SK-N-SH treated with all-trans-retinoic acid at 6 μM for 48 hours (cell line): ENCODE measurements around the gene MMP19.

ENCODE experiments used
- ATAC-seq: fragments of 200-7000 bp; cut with Tn5 transposase; 3 replicates; pipeline ENCODE4 v1.9.1; 2020; ENCODE audit warnings: mild to moderate bottlenecking, moderate library complexity
- BACH2 ChIP-seq: fragments of 250-450 bp; sonication (Bioruptor Pico); IDR thresholded peaks from 2 replicates; pipeline ENCODE4 v1.9.0; 2021; ENCODE audit warnings: mild to moderate bottlenecking, borderline replicate concordance
- CREB5 ChIP-seq: fragments of 250-450 bp; sonication (Bioruptor Pico); IDR thresholded peaks from 2 replicates; pipeline ENCODE4 v1.5.1; 2020; ENCODE audit warnings: low read depth, mild to moderate bottlenecking, moderate library complexity
- CSRNP3 ChIP-seq: fragments of 250-450 bp; sonication (Bioruptor Pico); IDR thresholded peaks from 2 replicates; pipeline ENCODE4 v1.5.1; 2021; ENCODE audit warnings: mild to moderate bottlenecking, moderate library complexity
- ESRRG ChIP-seq: fragments of 250-450 bp; sonication (Bioruptor Pico); IDR thresholded peaks from 2 replicates; pipeline ENCODE4 v1.6.1; 2021; ENCODE audit warnings: mild to moderate bottlenecking
- GLIS3 ChIP-seq: fragments of 250-450 bp; sonication (Bioruptor Pico); IDR thresholded peaks from 2 replicates; pipeline ENCODE4 v1.5.0; 2020; ENCODE audit warnings: mild to moderate bottlenecking, moderate library complexity
- ISL1 ChIP-seq: fragments of 250-450 bp; sonication (Bioruptor Pico); IDR thresholded peaks from 2 replicates; pipeline ENCODE4 v2.1.2; 2022; ENCODE audit warnings: mild to moderate bottlenecking, moderate library complexity
- OSR1 ChIP-seq: fragments of 250-450 bp; sonication (Bioruptor Pico); IDR thresholded peaks from 2 replicates; pipeline ENCODE4 v1.8.0; 2022; ENCODE audit warnings: moderate library complexity, mild to moderate bottlenecking, inconsistent platforms
- PATZ1 ChIP-seq: fragments of 250-450 bp; sonication (Bioruptor Pico); IDR thresholded peaks from 2 replicates; pipeline ENCODE4 v1.8.0; 2020; ENCODE audit warnings: mild to moderate bottlenecking, moderate library complexity, borderline replicate concordance
- POU6F1 ChIP-seq: fragments of 250-450 bp; sonication (Bioruptor Pico); IDR thresholded peaks from 2 replicates; pipeline ENCODE4 v1.8.0; 2021; ENCODE audit warnings: low read depth, mild to moderate bottlenecking, moderate library complexity, borderline replicate concordance
- PPARA ChIP-seq: fragments of 250-450 bp; sonication (Bioruptor Pico); IDR thresholded peaks from 2 replicates; pipeline ENCODE4 v1.5.0; 2020; ENCODE audit warnings: mild to moderate bottlenecking, borderline replicate concordance
- RARB ChIP-seq: fragments of 250-450 bp; sonication (Bioruptor Pico); IDR thresholded peaks from 2 replicates; pipeline ENCODE4 v1.8.0; 2021; ENCODE audit warnings: mild to moderate bottlenecking, moderate library complexity
- SNAI2 ChIP-seq: fragments of 250-450 bp; sonication (Bioruptor Pico); IDR thresholded peaks from 2 replicates; pipeline ENCODE4 v1.5.0; 2020; ENCODE audit warnings: mild to moderate bottlenecking, moderate library complexity
- TOX ChIP-seq: fragments of 250-450 bp; sonication (Bioruptor Pico); IDR thresholded peaks from 2 replicates; pipeline ENCODE4 v1.8.0; 2021; ENCODE audit warnings: mild to moderate bottlenecking, moderate library complexity, borderline replicate concordance
- TSHZ2 ChIP-seq: fragments of 250-450 bp; sonication (Bioruptor Pico); IDR thresholded peaks from 2 replicates; pipeline ENCODE4 v1.5.0; 2020; ENCODE audit warnings: mild to moderate bottlenecking, moderate library complexity
- ZC3H10 ChIP-seq: fragments of 250-450 bp; sonication (Bioruptor Pico); IDR thresholded peaks from 2 replicates; pipeline ENCODE4 v1.5.1; 2021; ENCODE audit warnings: mild to moderate bottlenecking, moderate library complexity
- ZFP3 ChIP-seq: fragments of 250-450 bp; sonication (Bioruptor Pico); IDR thresholded peaks from 2 replicates; pipeline ENCODE4 v1.5.0; 2020; ENCODE audit warnings: mild to moderate bottlenecking, moderate library complexity
- ZFP30 ChIP-seq: fragments of 450-650 bp; formaldehyde crosslinking; IDR thresholded peaks from 2 replicates; pipeline ENCODE4 v1.5.0; 2022; ENCODE audit warnings: mild to moderate bottlenecking, moderate library complexity
- ZNF565 ChIP-seq: fragments of 450-650 bp; formaldehyde crosslinking; conservative IDR thresholded peaks from 2 replicates; pipeline ENCODE4 v1.5.0; 2020; ENCODE audit warnings: low read depth, mild to moderate bottlenecking, moderate library complexity
- ZNF70 ChIP-seq: fragments of 450-650 bp; formaldehyde crosslinking; IDR thresholded peaks from 2 replicates; pipeline ENCODE4 v1.5.0; 2020; ENCODE audit warnings: mild to moderate bottlenecking, moderate library complexity
- ZNF8 ChIP-seq: fragments of 450-650 bp; formaldehyde crosslinking; IDR thresholded peaks from 2 replicates; pipeline ENCODE4 v1.5.0; 2020; ENCODE audit warnings: mild to moderate bottlenecking, moderate library complexity

The MMP19 gene

GRCh38 chr12:55795950-55796349 lies 46.8 kb downstream of the MMP19 start:
- no peak for ATAC-seq
- TF ChIP-seq ISL1 (CRISPR knock-in tag), result no peak
- TF ChIP-seq GLIS3 (CRISPR knock-in tag), result no peak
- TF ChIP-seq PATZ1, result no peak
- TF ChIP-seq CREB5, result no peak
- no peak for TF ChIP-seq ESRRG (CRISPR knock-in tag)
- no peak for TF ChIP-seq RARB (CRISPR knock-in tag)
- TF ChIP-seq PPARA, result no peak
- no peak for TF ChIP-seq ZNF70 (CRISPR knock-in tag)
- no peak for TF ChIP-seq POU6F1
- no peak for TF ChIP-seq TOX (CRISPR knock-in tag)

GRCh38 chr12:55789893-55790292 lies 52.8 kb downstream of the MMP19 start:
- ATAC-seq, result no peak
- TF ChIP-seq CREB5 (no peak), BACH2 (CRISPR knock-in tag) (no peak), ZFP3 (CRISPR knock-in tag) (no peak), ZNF70 (CRISPR knock-in tag) (no peak), ZNF565 (CRISPR knock-in tag) (no peak), OSR1 (no peak), TSHZ2 (CRISPR knock-in tag) (no peak), SNAI2 (no peak), ESRRG (CRISPR knock-in tag) (no peak), ZFP30 (CRISPR knock-in tag) (no peak), PPARA (no peak), ZC3H10 (CRISPR knock-in tag) (no peak), CSRNP3 (CRISPR knock-in tag) (no peak), PATZ1 (no peak), ZNF8 (no peak)
